Nephron (organoid): ENCODE measurements around the gene DCLRE1C.
A peak's percentile ranks its signal among the peaks of the same experiment; 100 is the strongest.
"Not testable (repeated sequence)": the region's sequence is repeated elsewhere in the genome, so short reads cannot be mapped to it uniquely, and the experiment has no call there.

Experiments used
- H3K27ac Mint-ChIP-seq, 3 experiments: 2 replicates each; pipeline ENCODE4 v1.8.0; 2020; ENCODE audit warnings: mixed read lengths in 3 of 3, mild to moderate bottlenecking in 2 of 3, moderate library complexity in 1 of 3
- H3K27me3 Mint-ChIP-seq: 2 replicates; pipeline ENCODE4 v1.8.0; 2021; ENCODE audit warnings: low read depth, mild to moderate bottlenecking, moderate library complexity, mixed read lengths
- H3K36me3 Mint-ChIP-seq: 2 replicates; pipeline ENCODE4 v1.8.0; 2020; ENCODE audit warnings: low read depth, mixed read lengths
- H3K4me1 Mint-ChIP-seq: 2 replicates; pipeline ENCODE4 v1.8.0; 2020; ENCODE audit warnings: mixed read lengths
- H3K4me3 Mint-ChIP-seq, 3 experiments: 2 replicates each; pipeline ENCODE4 v1.8.0; 2020; ENCODE audit warnings: mild to moderate bottlenecking in 3 of 3, mixed read lengths in 3 of 3, moderate library complexity in 2 of 3
- H3K9me3 Mint-ChIP-seq: 2 replicates; pipeline ENCODE4 v1.8.0; 2020; ENCODE audit warnings: mixed read lengths
- CTCF ChIP-seq, 3 experiments: fragments of 200-600 bp; sonication (generic); IDR thresholded peaks; one replicate each; pipeline ENCODE4 v1.5.0; 2021; ENCODE audit warnings: antibody characterized with exemption in 3 of 3; ENCODE audit not compliant: unreplicated experiment in 3 of 3

DCLRE1C gene

GRCh38 chr10:14954934-14955333, 1.0 kb upstream of the DCLRE1C start:
- H3K9me3 Mint-ChIP-seq: no peaks in the 10 kb centered on the region
- H3K27ac Mint-ChIP-seq: peak overlapping the region; percentile 95 to 98 (median 97)
- H3K4me1 Mint-ChIP-seq: peaks cover 20% of the 10 kb centered on the region
- no peak for TF ChIP-seq CTCF (IDR thresholded peaks at IDR 0.05; ENCODE audit: unreplicated experiment in 3 of 3)
- peak overlapping the region; percentile 96 for H3K4me3 Mint-ChIP-seq
- H3K27me3 Mint-ChIP-seq: peaks cover 4% of the 10 kb centered on the region
- no peaks in the 10 kb centered on the region for H3K36me3 Mint-ChIP-seq

- peak in 1 of 3 experiments; percentile 4 for TF ChIP-seq CTCF (IDR thresholded peaks at IDR 0.05; ENCODE audit: unreplicated experiment in 3 of 3)
- Mint-ChIP-seq H3K4me3 (peak overlapping the region; percentile 96), H3K27me3 (peaks cover 4% of the 10 kb centered on the region), H3K9me3 (no peaks in the 10 kb centered on the region), H3K4me1 (peaks cover 20% of the 10 kb centered on the region), H3K36me3 (peaks cover 3% of the 10 kb centered on the region), H3K27ac (peak overlapping the region; percentile 95 to 98 (median 97))
Observed at GRCh38 chr10:14953424-14954000, 384 bp downstream of the DCLRE1C start.

GRCh38 chr10:14952851-14953423, 959 bp downstream of the DCLRE1C start:
- Mint-ChIP-seq H3K9me3 (no peaks in the 10 kb centered on the region), H3K4me1 (peaks cover 20% of the 10 kb centered on the region), H3K4me3 (peak overlapping the region; percentile 96), H3K36me3 (peaks cover 3% of the 10 kb centered on the region), H3K27me3 (peaks cover 4% of the 10 kb centered on the region), H3K27ac (peak overlapping the region; percentile 95 to 98 (median 97))
- TF ChIP-seq CTCF (IDR thresholded peaks at IDR 0.05; ENCODE audit: unreplicated experiment in 3 of 3): peak in 1 of 3 experiments; percentile 2

GRCh38 chr10:14949291-14949690, 4.6 kb downstream of the DCLRE1C start:
- no peak overlapping the region for H3K27ac Mint-ChIP-seq
- H3K4me1 Mint-ChIP-seq: peaks cover 16% of the 10 kb centered on the region
- no peaks in the 10 kb centered on the region for H3K9me3 Mint-ChIP-seq
- H3K4me3 Mint-ChIP-seq: peak overlapping the region in 1 of 3 experiments; percentile 18
- no peak for TF ChIP-seq CTCF (IDR thresholded peaks at IDR 0.05; ENCODE audit: unreplicated experiment in 3 of 3)
- no peaks in the 10 kb centered on the region for H3K27me3 Mint-ChIP-seq
- H3K36me3 Mint-ChIP-seq: peaks cover 18% of the 10 kb centered on the region

- Mint-ChIP-seq H3K27ac (no peak overlapping the region), H3K9me3 (no peaks in the 10 kb centered on the region), H3K4me3 (no peak overlapping the region), H3K36me3 (peaks cover 22% of the 10 kb centered on the region), H3K27me3 (no peaks in the 10 kb centered on the region), H3K4me1 (peaks cover 7% of the 10 kb centered on the region)
- TF ChIP-seq CTCF (IDR thresholded peaks at IDR 0.05; ENCODE audit: unreplicated experiment in 3 of 3): no peak
Observed at GRCh38 chr10:14947268-14947667, 6.6 kb downstream of the DCLRE1C start.

GRCh38 chr10:14945108-14945507, 8.8 kb downstream of the DCLRE1C start:
- H3K4me3 Mint-ChIP-seq: no peak overlapping the region
- TF ChIP-seq CTCF (IDR thresholded peaks at IDR 0.05; ENCODE audit: unreplicated experiment in 3 of 3): no peak

GRCh38 chr10:14942950-14943338, 11.0 kb downstream of the DCLRE1C start:
- not testable (repeated sequence) for H3K9me3 Mint-ChIP-seq, H3K4me3 Mint-ChIP-seq, H3K27ac Mint-ChIP-seq, H3K4me1 Mint-ChIP-seq, H3K27me3 Mint-ChIP-seq
- H3K36me3 Mint-ChIP-seq: peaks cover 25% of the 10 kb centered on the region

More at GRCh38 chr10:14945108-14945507, 8.8 kb downstream of the DCLRE1C start:
- Mint-ChIP-seq H3K36me3 (peaks cover 23% of the 10 kb centered on the region), H3K9me3 (no peaks in the 10 kb centered on the region), H3K4me1 (no peaks in the 10 kb centered on the region), H3K27ac (no peak overlapping the region), H3K27me3 (no peaks in the 10 kb centered on the region)

GRCh38 chr10:14942147-14942949, 11.5 kb downstream of the DCLRE1C start:
- not testable (repeated sequence) for H3K27ac Mint-ChIP-seq, H3K27me3 Mint-ChIP-seq, H3K4me1 Mint-ChIP-seq, H3K9me3 Mint-ChIP-seq, H3K4me3 Mint-ChIP-seq
- peaks cover 24% of the 10 kb centered on the region for H3K36me3 Mint-ChIP-seq
